Activated CD4-positive, alpha-beta T cell treated with anti-CD3 and anti-CD28 coated beads, Interleukin-2, amount 50 U/mL, for 4 hours (primary cell): ENCODE measurements around the gene OTULIN.

Experiments
- DNase-seq, 2 experiments: peaks; one replicate each; pipeline ENCODE4 v3.0.0-alpha.2; 2020

The OTULIN gene

DNA sequence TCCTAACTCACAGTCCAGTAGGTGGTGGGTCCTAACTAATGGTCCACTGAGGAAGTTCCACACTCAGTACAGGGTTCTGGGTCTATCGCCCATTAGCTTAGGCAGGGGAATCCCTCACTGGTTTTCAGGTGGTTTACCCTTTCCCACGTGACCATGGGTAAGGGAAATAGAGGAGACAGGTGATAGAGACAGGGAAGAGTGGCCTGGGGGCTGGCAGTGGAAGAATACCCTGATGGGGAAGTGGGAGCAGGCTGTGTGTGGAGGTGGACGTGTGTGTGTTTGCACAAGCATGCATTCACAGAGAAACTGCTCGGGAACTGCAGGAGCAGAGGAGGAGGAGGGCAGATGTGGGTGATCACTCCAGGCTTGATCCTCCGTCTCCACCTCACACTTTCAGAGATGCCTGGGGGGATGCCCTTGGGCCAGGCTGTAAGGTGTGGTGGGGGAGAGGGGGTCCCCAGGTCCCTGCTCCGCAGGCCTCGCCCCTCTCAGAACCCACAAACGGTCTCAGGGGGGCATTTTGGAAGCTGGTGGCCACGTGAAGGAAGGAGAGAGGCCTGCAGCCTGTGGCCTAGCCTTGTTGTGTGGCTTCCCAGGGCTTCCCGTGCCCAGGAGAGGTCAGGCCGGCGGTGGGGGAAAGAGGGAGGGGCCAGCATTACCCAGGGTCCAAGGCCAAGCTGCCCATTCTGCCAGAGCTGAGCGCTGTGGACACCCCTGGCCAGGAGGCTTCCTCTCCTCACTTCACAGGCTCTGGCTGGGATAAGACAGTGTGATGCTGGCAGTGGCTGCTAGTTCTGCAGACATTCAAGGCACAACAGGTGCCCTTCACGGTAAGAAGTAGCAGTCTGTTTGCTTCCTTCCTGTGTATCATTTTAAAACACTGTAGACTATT is 80.0 kb downstream of the OTULIN start:
- DNase-seq, result no peak

DNA sequence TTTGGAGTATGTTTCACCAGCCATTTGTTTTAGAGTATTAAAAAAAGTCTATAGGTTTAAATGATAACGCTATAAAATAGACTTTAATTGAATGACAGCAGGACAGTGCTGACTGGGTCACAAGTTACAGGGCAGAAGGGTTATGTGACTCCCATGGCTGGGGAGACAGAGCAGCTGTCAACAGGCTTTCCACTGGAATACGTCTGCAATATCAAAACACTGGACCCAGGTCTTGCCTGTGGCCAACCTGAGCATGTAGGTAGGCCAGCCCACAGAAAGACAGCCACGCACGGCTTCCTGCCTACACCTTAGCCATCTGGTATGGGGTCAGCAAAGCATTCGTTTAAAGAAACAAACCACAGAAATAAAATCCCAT is 80.7 kb downstream of the OTULIN start:
- no peak for DNase-seq

DNA sequence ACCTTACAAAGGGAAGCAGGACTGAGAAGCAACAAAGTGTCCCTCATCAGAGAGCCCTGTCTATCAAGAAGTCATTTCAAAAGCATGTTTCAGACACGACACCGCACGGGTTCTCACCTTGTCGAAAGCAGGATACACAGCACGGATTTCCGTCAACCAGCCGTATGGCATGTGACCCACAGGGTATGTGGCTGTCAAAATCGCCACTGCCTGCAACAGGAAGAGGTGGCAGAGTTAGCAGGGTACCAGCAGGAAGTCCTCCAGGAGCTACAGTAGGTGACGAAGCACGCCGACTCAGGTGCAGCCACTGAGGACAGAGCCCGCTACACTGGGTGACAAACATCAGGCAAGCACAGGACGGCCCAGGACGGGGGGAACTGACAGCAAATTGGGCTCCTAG is 81.2 kb downstream of the OTULIN start:
- DNase-seq, result no peak

DNA sequence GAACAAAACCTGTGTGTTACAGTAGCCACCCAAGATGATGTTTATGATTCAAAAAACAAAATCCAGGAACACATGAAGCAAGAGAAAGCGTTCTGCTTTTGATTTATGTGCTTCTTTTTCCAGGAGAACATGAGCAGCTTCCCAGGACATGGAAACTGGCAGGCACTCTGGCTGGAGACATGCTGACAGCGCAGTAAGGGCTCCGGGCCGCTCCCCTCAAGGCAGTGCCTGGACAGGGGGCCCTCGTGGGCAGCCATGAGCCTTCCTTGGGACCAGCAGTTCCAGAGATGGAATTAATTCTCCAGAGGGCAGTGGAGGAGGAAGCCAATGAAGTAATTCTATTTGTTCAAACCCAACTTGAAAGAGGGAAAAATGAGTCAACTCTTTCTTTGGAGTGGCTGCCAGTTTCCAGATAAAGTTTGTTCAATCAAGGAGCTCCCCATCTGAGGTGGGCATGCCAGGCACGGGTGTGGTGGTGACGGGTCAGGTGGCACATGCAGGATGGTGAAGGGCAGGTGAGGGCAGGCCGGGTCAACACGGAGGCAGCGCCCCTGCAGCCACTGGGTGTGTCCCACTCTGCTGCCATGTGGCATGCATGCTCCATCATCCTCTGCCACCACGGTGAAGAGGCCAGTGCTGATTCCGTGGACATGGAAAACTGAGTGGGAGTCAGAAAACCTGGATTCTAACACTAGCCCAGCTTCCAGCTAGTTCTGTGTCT is 83.8 kb downstream of the OTULIN start:
- DNase-seq, result no peak
